Measurements from ENCODE around the gene GAPDHS.

GRCh38 chr19:35571406-35571965 lies 38.2 kb downstream of the GAPDHS start:
- TF ChIP-seq RAD21 (IDR thresholded peaks at IDR 0.05; ENCODE audit: low read depth) (no peak), CTCF (IDR thresholded peaks at IDR 0.05 in 2 of 3, conservative IDR thresholded peaks at IDR 0.05 in 1 of 3; ENCODE audit: borderline replicate concordance in 1 of 3, insufficient read depth in 1 of 3, low read depth in 2 of 3, low read length in 2 of 3) (no peak), MAX (IDR thresholded peaks at IDR 0.05) (no peak), POLR2A (IDR thresholded peaks at IDR 0.05; ENCODE audit: borderline replicate concordance, extremely low read depth, insufficient read depth, insufficient read length) (no peak), EZH2 (IDR thresholded peaks at IDR 0.05) (no peak), ZBTB33 (IDR thresholded peaks at IDR 0.05; ENCODE audit: extremely low read depth, insufficient replicate concordance, low read length) (no peak), ATF3 (IDR thresholded peaks at IDR 0.05) (no peak), YY1 (IDR thresholded peaks at IDR 0.05; ENCODE audit: extremely low read depth, insufficient replicate concordance, low read depth, low read length) (no peak)
